GM23338 (cell line): ENCODE measurements around the gene CDK10. TPM values are rescaled to one million over a fixed set of nuclear protein-coding genes. Genes with fewer than 3 reads are reported as not detected.
"Not testable (repeated sequence)": the region's sequence is repeated elsewhere in the genome, so short reads cannot be mapped to it uniquely, and the experiment has no call there.

Experiments
- ATAC-seq: fragments of 200-7000 bp; cut with Tn5 transposase; 3 replicates; pipeline ENCODE4 v1.9.1; 2020
- DNase-seq: peaks from one replicate; pipeline ENCODE4 v3.0.0-alpha.2; 2015; ENCODE audit warnings: low spot score
- H2AFZ ChIP-seq: fragments of 200-600 bp; sonication (generic); 2 replicates; pipeline ENCODE4 v1.8.0; 2016; ENCODE audit warnings: antibody characterized with exemption, mild to moderate bottlenecking, moderate library complexity
- H3F3A ChIP-seq: fragments of 200-600 bp; sonication (generic); replicated peaks from 2 replicates; pipeline ENCODE4 v1.8.0; 2017; ENCODE audit warnings: antibody characterized with exemption, mixed run types, low read depth
- H3K27ac ChIP-seq: fragments of 200-600 bp; sonication (generic); 2 replicates; pipeline ENCODE4 v1.6.1; 2016; ENCODE audit warnings: low read depth
- H3K27me3 ChIP-seq: fragments of 200-600 bp; sonication (generic); 2 replicates; pipeline ENCODE4 v1.8.0; 2016; ENCODE audit warnings: mild to moderate bottlenecking, mixed run types, moderate library complexity; ENCODE audit not compliant: insufficient read depth
- H3K36me3 ChIP-seq: fragments of 200-600 bp; sonication (generic); 2 replicates; pipeline ENCODE4 v1.8.0; 2016; ENCODE audit warnings: mild to moderate bottlenecking; ENCODE audit not compliant: insufficient read depth
- H3K4me1 ChIP-seq: fragments of 200-600 bp; sonication (generic); 2 replicates; pipeline ENCODE4 v1.8.0; 2016; ENCODE audit warnings: mild to moderate bottlenecking, moderate library complexity; ENCODE audit not compliant: insufficient read depth
- H3K4me2 ChIP-seq: fragments of 200-600 bp; sonication (generic); 2 replicates; pipeline ENCODE4 v1.7.1; 2017; ENCODE audit warnings: mixed run types
- H3K4me3 ChIP-seq: fragments of 200-600 bp; sonication (generic); 2 replicates; pipeline ENCODE4 v1.6.1; 2016; ENCODE audit warnings: mixed run types
- H3K79me2 ChIP-seq: fragments of 200-600 bp; sonication (generic); replicated peaks from 2 replicates; pipeline ENCODE4 v1.8.0; 2017; ENCODE audit warnings: mild to moderate bottlenecking; ENCODE audit not compliant: insufficient read depth
- H3K9me2 ChIP-seq: fragments of 200-600 bp; sonication (generic); 2 replicates; pipeline ENCODE4 v1.8.0; 2017; ENCODE audit not compliant: insufficient read depth
- H4K20me1 ChIP-seq: fragments of 200-600 bp; sonication (generic); replicated peaks from 2 replicates; pipeline ENCODE4 v1.8.0; 2017; ENCODE audit warnings: mild to moderate bottlenecking; ENCODE audit not compliant: insufficient read depth
- H3K27ac Mint-ChIP-seq: 2 replicates; pipeline ENCODE4 v1.8.0; 2020; ENCODE audit warnings: inconsistent platforms, mild to moderate bottlenecking, moderate library complexity, mixed read lengths
- H3K27me3 Mint-ChIP-seq: 3 replicates; pipeline ENCODE4 v1.8.0; 2022; ENCODE audit warnings: low read depth, mild to moderate bottlenecking, moderate library complexity, mixed read lengths, inconsistent platforms; ENCODE audit not compliant: insufficient read depth, poor library complexity
- H3K36me3 Mint-ChIP-seq: 3 replicates; pipeline ENCODE4 v1.8.0; 2021; ENCODE audit warnings: low read depth, mild to moderate bottlenecking, inconsistent platforms, moderate library complexity, mixed read lengths
- H3K4me1 Mint-ChIP-seq: 3 replicates; pipeline ENCODE4 v1.8.0; 2020; ENCODE audit warnings: mild to moderate bottlenecking, inconsistent platforms, mixed read lengths
- H3K4me3 Mint-ChIP-seq: 3 replicates; pipeline ENCODE4 v1.8.0; 2021; ENCODE audit warnings: moderate library complexity, mild to moderate bottlenecking, inconsistent platforms, mixed read lengths
- H3K9me3 Mint-ChIP-seq: 3 replicates; pipeline ENCODE4 v1.8.0; 2020; ENCODE audit warnings: moderate library complexity, mild to moderate bottlenecking, inconsistent platforms, mixed read lengths
- POLR2AphosphoS5 ChIP-seq: IDR thresholded peaks from 2 replicates; pipeline ENCODE4 v1.6.1; 2016; ENCODE audit warnings: antibody characterized with exemption, low read depth
- STAT1 ChIP-seq: IDR thresholded peaks from one replicate; pipeline ENCODE4 v1.6.1; 2016; ENCODE audit warnings: antibody characterized with exemption; ENCODE audit not compliant: unreplicated experiment
- ZNF114 ChIP-seq: fragments of 250-450 bp; sonication (Bioruptor Pico); IDR thresholded peaks from 2 replicates; pipeline ENCODE4 v1.5.0; 2020; ENCODE audit warnings: mild to moderate bottlenecking, moderate library complexity
- ZNF331 ChIP-seq: fragments of 250-450 bp; sonication (Bioruptor Pico); IDR thresholded peaks from 2 replicates; pipeline ENCODE4 v1.5.0; 2020; ENCODE audit warnings: low read depth, mild to moderate bottlenecking, moderate library complexity
- polyA plus RNA-seq: library from polyadenylated mRNA; unstranded; fragments of >200 nt; fragmentation: Nextera tagmentation; extraction: Ambion mirVana; gene quantifications from 2 replicates; pipeline ENCODE4 v1.2.1, GENCODE V29; 2016
- total RNA-seq: library from RNA; depleted of rRNA; stranded (reverse); fragments of >200 nt; shearing (Covaris generic); gene quantifications from 2 replicates; pipeline ENCODE4 v1.2.3, GENCODE V29; 2014
- TF ChIP-seq, protein P1 (sequence below): IDR thresholded peaks from one replicate; pipeline ENCODE4 v1.6.1; 2018; ENCODE audit warnings: antibody characterized with exemption; ENCODE audit not compliant: unreplicated experiment

CDK10 gene
- total and polyA plus RNA-seq, 2 experiments from 2014 or later, result 64.6 to 88.0 TPM

DNA sequence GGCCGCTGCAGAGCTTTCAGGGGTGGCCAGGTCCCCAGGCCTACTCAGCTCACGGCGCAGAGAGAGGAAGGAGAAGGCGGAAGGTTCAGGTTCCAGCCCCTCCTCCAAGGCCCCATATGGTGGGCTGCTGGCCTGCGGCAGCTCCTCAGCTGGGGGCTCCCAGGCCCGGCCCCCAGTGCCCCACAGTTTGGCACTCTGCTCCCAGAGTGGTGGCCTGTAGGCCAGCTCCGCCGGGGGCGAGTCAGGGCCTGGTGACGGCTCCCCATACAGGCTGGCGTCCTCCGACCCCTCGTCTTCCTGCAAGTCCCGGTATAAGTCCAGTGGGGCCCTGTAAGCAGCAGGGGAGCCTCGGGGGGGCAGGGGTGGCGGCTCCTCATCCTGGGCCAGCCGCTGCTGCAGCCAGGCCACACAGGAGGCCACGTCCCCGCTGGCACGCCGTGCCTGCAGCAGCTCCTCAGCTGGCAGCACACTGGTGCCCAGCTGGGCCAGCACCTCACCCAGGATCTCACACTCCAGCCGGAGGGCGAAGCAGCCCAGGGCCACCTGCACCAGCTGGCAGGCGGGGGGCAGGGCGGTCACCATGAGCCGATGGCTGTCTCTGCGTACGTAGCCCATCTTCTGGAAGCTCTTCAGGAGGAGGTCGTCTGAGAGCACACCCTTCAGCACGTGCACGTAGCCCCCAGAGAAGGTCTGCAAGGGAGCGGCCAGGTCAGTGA lies 11.3 kb downstream of the CDK10 start:
- H3K36me3 ChIP-seq, result 0 out of 2 replicates have a peak, but pooled peaks cover 2% of the 10 kb centered on the region
- peaks cover 7% of the 10 kb centered on the region; the same call in 1 of the 2 replicates for H3K4me1 ChIP-seq
- H3K36me3 Mint-ChIP-seq, result peaks cover 22% of the 10 kb centered on the region
- no peaks in the 10 kb centered on the region for H3K9me2 ChIP-seq
- H3K27ac Mint-ChIP-seq, result no peak overlapping the region
- no peak for ATAC-seq
- H3K27me3 Mint-ChIP-seq, result peaks cover 24% of the 10 kb centered on the region
- H3K4me3 Mint-ChIP-seq, result no peak overlapping the region
- no peaks in the 10 kb centered on the region for H3K27me3 ChIP-seq
- H3F3A ChIP-seq, result peaks cover 15% of the 10 kb centered on the region; the same call in 1 of the 2 replicates
- no peak overlapping the region for H3K4me2 ChIP-seq
- TF ChIP-seq STAT1 (no peak), POLR2AphosphoS5 (no peak), ZNF331 (CRISPR knock-in tag) (no peak), ZNF114 (CRISPR knock-in tag) (no peak)
- TF ChIP-seq, protein P1, sequence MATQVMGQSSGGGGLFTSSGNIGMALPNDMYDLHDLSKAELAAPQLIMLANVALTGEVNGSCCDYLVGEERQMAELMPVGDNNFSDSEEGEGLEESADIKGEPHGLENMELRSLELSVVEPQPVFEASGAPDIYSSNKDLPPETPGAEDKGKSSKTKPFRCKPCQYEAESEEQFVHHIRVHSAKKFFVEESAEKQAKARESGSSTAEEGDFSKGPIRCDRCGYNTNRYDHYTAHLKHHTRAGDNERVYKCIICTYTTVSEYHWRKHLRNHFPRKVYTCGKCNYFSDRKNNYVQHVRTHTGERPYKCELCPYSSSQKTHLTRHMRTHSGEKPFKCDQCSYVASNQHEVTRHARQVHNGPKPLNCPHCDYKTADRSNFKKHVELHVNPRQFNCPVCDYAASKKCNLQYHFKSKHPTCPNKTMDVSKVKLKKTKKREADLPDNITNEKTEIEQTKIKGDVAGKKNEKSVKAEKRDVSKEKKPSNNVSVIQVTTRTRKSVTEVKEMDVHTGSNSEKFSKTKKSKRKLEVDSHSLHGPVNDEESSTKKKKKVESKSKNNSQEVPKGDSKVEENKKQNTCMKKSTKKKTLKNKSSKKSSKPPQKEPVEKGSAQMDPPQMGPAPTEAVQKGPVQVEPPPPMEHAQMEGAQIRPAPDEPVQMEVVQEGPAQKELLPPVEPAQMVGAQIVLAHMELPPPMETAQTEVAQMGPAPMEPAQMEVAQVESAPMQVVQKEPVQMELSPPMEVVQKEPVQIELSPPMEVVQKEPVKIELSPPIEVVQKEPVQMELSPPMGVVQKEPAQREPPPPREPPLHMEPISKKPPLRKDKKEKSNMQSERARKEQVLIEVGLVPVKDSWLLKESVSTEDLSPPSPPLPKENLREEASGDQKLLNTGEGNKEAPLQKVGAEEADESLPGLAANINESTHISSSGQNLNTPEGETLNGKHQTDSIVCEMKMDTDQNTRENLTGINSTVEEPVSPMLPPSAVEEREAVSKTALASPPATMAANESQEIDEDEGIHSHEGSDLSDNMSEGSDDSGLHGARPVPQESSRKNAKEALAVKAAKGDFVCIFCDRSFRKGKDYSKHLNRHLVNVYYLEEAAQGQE, result no peak
- peaks cover 4% of the 10 kb centered on the region for H4K20me1 ChIP-seq
- no peaks in the 10 kb centered on the region for H3K79me2 ChIP-seq
- DNase-seq, result no peak
- H3K9me3 Mint-ChIP-seq, result no peaks in the 10 kb centered on the region
- H3K4me1 Mint-ChIP-seq, result peaks cover 6% of the 10 kb centered on the region; the same call in 2 of the 3 replicates
- no peak overlapping the region for H2AFZ ChIP-seq
- H3K27ac ChIP-seq, result no peak overlapping the region
- no peak overlapping the region for H3K4me3 ChIP-seq

DNA sequence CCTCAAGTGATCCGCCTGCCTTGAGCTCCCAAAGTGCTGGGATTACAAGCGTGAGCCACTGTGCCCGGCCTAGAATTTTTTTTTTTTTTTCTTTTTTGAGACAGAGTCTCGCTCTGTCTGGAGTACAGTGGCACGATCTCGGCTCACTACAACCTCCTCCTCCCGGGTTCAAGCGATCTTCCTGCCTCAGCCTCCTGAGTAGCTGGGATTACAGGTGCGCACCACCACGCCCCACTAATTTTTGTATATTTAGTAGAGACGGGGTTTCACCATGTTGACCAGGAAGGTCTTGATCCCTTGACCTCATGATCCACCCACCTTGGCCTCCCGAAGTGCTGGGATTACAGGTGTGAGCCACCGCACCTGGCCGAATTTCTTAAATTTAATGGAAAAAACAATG lies 12.2 kb downstream of the CDK10 start:
- peaks cover 14% of the 10 kb centered on the region; the same call in 1 of the 2 replicates for H3F3A ChIP-seq
- H4K20me1 ChIP-seq, H3K4me1 ChIP-seq, H2AFZ ChIP-seq, H3K4me2 ChIP-seq, ATAC-seq, H3K9me3 Mint-ChIP-seq, H3K79me2 ChIP-seq, DNase-seq, H3K4me3 Mint-ChIP-seq, H3K4me1 Mint-ChIP-seq, H3K36me3 ChIP-seq, H3K4me3 ChIP-seq, H3K9me2 ChIP-seq, H3K27ac ChIP-seq, H3K27ac Mint-ChIP-seq, H3K27me3 ChIP-seq: not testable (repeated sequence)
- Mint-ChIP-seq H3K36me3 (peaks cover 15% of the 10 kb centered on the region), H3K27me3 (peaks cover 31% of the 10 kb centered on the region)

DNA sequence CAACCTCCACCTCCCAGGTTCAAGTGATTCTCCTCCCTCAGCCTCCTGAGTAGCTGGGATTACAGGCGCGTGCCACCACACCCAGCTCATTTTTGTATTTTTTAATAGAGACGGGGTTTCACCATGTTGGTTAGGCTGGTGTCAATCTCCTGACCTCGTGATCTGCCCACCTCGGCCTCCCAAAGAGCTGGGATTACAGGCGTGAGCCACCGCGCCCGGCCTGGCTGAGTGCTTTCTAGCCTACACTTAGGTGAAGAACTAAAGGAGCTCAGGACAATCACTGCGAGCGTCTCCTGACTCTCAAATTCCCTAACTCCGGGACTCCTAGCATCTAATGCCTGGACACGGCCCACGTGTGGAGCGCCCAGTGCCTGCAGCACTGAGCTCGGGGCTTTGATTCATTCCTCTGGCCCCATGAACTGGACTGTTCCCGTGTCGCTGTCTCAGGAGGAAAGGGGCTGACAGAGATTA lies 13.2 kb downstream of the CDK10 start:
- Mint-ChIP-seq H3K27ac (peak overlapping the region; percentile 67; the same call in 1 of the 2 replicates), H3K4me3 (peak overlapping the region; percentile 55), H3K27me3 (peaks cover 39% of the 10 kb centered on the region), H3K36me3 (peaks cover 11% of the 10 kb centered on the region)
- not testable (repeated sequence) for H3K79me2 ChIP-seq, H3K36me3 ChIP-seq, H4K20me1 ChIP-seq, ATAC-seq, H3K4me1 ChIP-seq, H3K9me3 Mint-ChIP-seq, H2AFZ ChIP-seq, H3K9me2 ChIP-seq, DNase-seq, H3K4me1 Mint-ChIP-seq
- peaks cover 17% of the 10 kb centered on the region; the same call in 1 of the 2 replicates for H3K27me3 ChIP-seq
- H3K4me2 ChIP-seq, result peak overlapping the region; percentile 84
- H3K4me3 ChIP-seq, result peak overlapping the region; percentile 52
- peak overlapping the region; percentile 50; the same call in 1 of the 2 replicates for H3K27ac ChIP-seq
- peaks cover 14% of the 10 kb centered on the region; the same call in 1 of the 2 replicates for H3F3A ChIP-seq
